ENCODE measurements around the gene PAX5. TPM values are rescaled to one million over a fixed set of nuclear protein-coding genes. Genes with fewer than 3 reads are reported as not detected.

PAX5 gene
- total and polyA plus RNA-seq, 2 of the 13 experiments (the other 11 are each of a cell fraction or from before 2014, with no cell fraction given), result not detected

DNA sequence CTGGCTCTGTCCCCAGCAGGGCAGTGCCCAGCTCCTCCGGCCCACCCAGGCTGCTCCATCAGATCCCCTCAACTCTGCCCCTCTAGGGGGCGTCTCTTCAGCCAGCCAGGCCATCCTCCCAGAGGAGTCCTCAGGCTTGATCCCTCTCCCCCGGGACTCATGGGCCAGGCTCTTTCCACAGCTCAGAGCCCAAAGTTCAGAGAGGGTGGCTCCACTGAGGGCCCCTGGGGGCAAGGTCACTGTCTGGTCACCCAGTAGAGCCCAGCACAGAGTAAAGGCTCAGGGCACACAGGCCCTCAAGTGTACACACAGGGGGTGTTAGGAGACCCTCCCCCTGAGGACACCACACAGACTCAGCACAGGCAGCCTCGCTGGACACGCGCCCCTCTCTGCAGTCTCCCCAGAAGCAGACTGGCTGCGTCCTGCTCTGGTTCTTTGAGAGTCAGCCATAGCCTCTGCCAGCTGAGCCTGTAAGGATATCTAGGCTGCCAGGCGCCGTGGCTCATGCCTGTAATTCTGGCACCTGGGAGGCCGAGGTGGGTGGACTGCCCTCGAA is 64.8 kb downstream of the PAX5 start (continued):
- no peak for TF ChIP-seq ZNF407 (CRISPR knock-in tag; IDR thresholded peaks at IDR 0.05; ENCODE audit: not compliant biosample characterization)
- TF ChIP-seq MLLT10 (CRISPR knock-in tag; IDR thresholded peaks at IDR 0.05), result no peak
- no peak for TF ChIP-seq ZNF775 (CRISPR knock-in tag; IDR thresholded peaks at IDR 0.05; ENCODE audit: borderline replicate concordance)
- no peak for TF ChIP-seq MAZ (IDR thresholded peaks at IDR 0.05; ENCODE audit: borderline replicate concordance, low read depth, low read length)
- TF ChIP-seq MAZ (CRISPR knock-in tag; IDR thresholded peaks at IDR 0.05; ENCODE audit: low read depth), result no peak
- no peak for TF ChIP-seq GATA4 (IDR thresholded peaks at IDR 0.05; ENCODE audit: borderline replicate concordance, low read depth)
- no peak for TF ChIP-seq ZNF574 (CRISPR knock-in tag; IDR thresholded peaks at IDR 0.05)
- no peak for TF ChIP-seq HES4 (CRISPR knock-in tag; IDR thresholded peaks at IDR 0.05; ENCODE audit: borderline replicate concordance)
- TF ChIP-seq, protein P1, sequence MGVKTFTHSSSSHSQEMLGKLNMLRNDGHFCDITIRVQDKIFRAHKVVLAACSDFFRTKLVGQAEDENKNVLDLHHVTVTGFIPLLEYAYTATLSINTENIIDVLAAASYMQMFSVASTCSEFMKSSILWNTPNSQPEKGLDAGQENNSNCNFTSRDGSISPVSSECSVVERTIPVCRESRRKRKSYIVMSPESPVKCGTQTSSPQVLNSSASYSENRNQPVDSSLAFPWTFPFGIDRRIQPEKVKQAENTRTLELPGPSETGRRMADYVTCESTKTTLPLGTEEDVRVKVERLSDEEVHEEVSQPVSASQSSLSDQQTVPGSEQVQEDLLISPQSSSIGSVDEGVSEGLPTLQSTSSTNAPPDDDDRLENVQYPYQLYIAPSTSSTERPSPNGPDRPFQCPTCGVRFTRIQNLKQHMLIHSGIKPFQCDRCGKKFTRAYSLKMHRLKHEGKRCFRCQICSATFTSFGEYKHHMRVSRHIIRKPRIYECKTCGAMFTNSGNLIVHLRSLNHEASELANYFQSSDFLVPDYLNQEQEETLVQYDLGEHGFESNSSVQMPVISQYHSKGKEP (CRISPR knock-in tag; IDR thresholded peaks at IDR 0.05), result no peak
- no peak for TF ChIP-seq ASH2L (IDR thresholded peaks at IDR 0.05; ENCODE audit: insufficient read length, low read depth, low read length)
- TF ChIP-seq ZFP36L1 (CRISPR knock-in tag; IDR thresholded peaks at IDR 0.05), result no peak
- TF ChIP-seq CAMTA2 (CRISPR knock-in tag; IDR thresholded peaks at IDR 0.05; ENCODE audit: borderline replicate concordance), result no peak
- TF ChIP-seq ZNF737 (CRISPR knock-in tag; IDR thresholded peaks at IDR 0.05; ENCODE audit: borderline replicate concordance), result no peak
- no peak for TF ChIP-seq ZSCAN5A (CRISPR knock-in tag; IDR thresholded peaks at IDR 0.05; ENCODE audit: borderline replicate concordance)

Data from HepG2 (cell line).